ENCODE data around the gene LIN7A.

Gene LIN7A, protein sequence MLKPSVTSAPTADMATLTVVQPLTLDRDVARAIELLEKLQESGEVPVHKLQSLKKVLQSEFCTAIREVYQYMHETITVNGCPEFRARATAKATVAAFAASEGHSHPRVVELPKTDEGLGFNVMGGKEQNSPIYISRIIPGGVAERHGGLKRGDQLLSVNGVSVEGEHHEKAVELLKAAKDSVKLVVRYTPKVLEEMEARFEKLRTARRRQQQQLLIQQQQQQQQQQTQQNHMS

GRCh38 chr12:80937391-80938238, at the start of gene LIN7A:
Gene LIN7A (minus strand): TSS chr12:80937934. CDS start chr12:80937722, 212 bp downstream.
- no peak for DNase-seq (ENCODE audit: low read depth in 2 of 2, low spot score in 1 of 2)

DNA sequence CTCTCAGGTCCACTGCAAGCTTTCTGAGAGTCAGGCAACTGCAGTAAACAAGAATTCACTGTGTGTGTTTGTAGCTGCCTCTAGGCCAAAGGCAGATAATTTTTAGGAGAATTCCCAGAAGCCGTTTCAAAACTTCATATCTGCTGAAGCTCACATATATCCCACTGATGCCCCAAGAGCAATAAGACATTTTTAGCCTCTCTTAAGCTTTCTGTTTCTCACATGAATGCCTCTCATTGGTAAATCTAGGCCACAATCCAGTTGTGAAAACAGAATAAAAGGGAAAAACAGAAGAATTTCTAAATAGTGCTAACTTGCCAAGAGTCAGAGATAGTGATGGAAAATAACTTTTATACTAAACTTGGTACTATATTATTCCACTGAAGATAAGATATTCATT, 48.5 kb upstream of the LIN7A start:
- no peak for DNase-seq (ENCODE audit: low read depth in 2 of 2, low spot score in 1 of 2)

DNA sequence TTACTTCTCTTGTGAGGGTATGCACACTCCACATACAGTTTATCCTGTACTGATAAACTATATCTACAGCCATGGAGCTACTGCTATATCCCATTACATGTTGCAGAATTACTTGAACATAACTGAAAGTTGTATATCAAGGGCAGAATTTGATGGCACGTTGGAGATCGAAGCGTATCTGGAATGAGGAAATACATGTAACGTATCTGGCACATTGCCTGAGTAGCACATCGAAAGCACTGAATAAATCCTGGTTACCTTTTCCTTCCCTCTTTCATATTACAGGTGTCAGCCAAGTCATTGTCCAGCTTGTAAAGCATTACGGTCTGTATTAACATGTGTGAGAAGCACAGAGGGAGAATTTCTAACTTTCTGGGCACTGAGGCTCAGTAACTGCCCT, 42.1 kb upstream of the LIN7A start:
- no peak for DNase-seq (ENCODE audit: low read depth in 2 of 2, low spot score in 1 of 2)

DNA sequence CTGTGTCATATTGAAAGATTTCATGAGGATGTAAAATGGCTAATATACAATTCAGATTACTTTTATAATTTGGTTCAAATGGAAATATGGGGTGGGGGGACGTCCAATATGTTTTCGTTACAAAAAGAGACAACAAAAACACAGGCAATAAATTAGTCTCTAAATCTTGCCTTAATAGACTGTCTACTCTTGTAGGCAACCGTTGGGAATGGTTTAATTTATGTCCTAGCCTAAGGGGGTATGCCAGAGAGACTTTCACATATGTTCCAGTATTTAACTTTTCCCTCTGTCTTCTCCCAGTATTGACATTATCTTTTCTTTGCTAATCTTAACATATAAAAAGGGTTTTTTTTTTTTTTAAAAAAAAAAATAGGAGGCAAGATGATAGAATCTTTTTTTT, 41.5 kb upstream of the LIN7A start:
- DNase-seq (ENCODE audit: low read depth in 2 of 2, low spot score in 1 of 2): no peak

DNA sequence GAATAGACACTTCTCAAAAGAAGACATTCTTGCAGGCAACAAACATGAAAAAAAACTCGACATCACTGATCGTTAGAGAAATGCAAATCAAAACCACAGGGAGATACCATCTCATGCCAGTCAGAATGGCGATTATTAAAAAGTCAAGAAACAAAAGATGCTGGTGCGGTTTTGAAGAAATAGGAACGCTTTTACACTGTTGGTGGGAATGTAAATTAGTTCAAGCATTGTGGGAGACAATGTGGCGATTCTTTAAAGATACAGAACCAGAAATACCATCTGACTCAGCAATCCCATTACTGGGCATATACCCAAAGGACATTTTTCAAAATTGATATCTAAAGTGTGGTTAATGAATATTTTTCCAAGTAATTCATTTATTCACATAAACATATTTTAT, 39.6 kb upstream of the LIN7A start:
- DNase-seq (ENCODE audit: low read depth in 2 of 2, low spot score in 1 of 2): no peak

GRCh38 chr12:80968326-80968725, 30.6 kb upstream of the LIN7A start:
- DNase-seq (ENCODE audit: low read depth in 2 of 2, low spot score in 1 of 2): no peak

GRCh38 chr12:80967565-80967964, 29.8 kb upstream of the LIN7A start:
- DNase-seq (ENCODE audit: low read depth in 2 of 2, low spot score in 1 of 2): no peak

DNA sequence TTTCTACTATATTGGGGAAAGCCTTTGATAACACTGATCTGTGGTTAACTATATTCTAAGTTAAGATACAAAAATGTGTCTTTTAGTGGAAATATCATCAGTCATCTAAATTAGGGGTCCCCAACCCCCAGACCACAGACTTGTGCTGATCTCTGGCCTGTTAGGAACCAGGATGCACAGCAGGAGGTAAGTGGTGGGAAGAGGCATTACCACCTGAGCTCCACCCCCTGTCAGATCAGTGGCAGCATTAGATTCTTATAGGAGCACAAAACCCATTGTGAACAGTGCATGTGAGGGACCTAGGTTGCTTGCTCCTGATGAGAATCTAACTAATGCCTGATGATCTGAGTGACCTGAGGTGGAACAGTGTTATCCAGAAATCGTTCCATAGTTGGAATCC, 28.3 kb upstream of the LIN7A start:
- no peak for DNase-seq (ENCODE audit: low read depth in 2 of 2, low spot score in 1 of 2)

GRCh38 chr12:80958162-80958561, 20.4 kb upstream of the LIN7A start:
- no peak for DNase-seq (ENCODE audit: low read depth in 2 of 2, low spot score in 1 of 2)

- no peak for DNase-seq (ENCODE audit: low read depth in 2 of 2, low spot score in 1 of 2)
Observed at GRCh38 chr12:80954857-80955520, 17.3 kb upstream of the LIN7A start.

DNA sequence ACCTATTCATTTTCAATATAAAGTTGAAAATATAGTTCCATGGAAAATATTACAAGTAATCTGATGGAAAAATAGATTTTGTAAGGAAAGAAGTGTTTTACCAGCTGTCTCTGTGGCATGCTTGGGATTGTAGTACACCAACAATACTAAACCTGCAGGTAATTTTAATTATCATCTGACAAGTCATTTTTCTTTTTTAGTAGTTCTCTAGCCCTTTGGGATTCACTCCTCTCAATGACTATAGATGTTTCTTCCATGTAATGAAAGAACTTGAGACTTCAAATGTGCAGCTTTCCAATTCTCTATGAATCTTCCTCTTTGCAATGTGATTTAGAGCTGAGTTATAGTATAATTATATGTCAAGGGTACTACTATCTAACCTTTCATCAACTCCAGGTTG, 14.7 kb upstream of the LIN7A start:
- DNase-seq (ENCODE audit: low read depth in 2 of 2, low spot score in 1 of 2): no peak

GRCh38 chr12:80946591-80946990, 8.9 kb upstream of the LIN7A start:
- DNase-seq (ENCODE audit: low read depth in 2 of 2, low spot score in 1 of 2): no peak

DNA sequence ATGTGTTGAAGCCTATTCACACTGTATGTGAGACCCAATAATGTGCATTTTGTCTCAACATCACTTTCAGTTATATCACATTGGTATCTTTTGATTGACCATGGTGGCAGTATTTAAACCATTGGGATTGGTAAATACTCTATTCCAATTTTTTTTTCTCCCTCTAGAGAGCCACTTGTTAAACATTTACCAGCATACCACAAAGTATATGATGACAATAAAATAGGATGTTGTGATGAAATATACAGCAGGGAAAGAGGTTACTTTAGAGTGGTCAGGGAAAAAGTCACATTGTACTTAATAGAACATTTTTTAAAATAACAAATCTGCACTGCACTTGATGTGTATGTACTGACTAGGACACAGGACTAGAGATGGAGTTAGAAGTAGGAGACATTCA, 5.6 kb upstream of the LIN7A start:
- DNase-seq (ENCODE audit: low read depth in 2 of 2, low spot score in 1 of 2): no peak

DNA sequence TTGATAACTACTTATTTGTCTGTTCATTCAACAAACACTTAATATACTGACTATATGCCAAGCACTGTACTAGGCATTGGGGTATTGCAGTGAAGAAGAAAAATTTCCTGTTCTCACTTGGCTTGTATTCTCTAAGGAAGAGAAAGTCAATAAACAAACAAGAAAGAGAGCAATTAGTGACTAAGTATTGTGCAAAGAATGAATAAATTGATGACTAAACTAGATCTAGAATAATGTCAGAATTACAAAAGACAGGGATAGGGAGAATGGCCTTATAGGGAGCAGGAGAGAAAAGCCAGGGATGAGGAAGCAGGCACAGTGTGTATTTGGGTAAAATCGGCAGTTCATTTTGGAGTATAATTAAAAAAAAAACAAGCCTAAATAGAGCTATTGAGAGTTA, 4.2 kb upstream of the LIN7A start:
- DNase-seq (ENCODE audit: low read depth in 2 of 2, low spot score in 1 of 2): no peak

- DNase-seq (ENCODE audit: low read depth in 2 of 2, low spot score in 1 of 2): no peak
Observed at GRCh38 chr12:80939231-80939950, 1.7 kb upstream of the LIN7A start.

DNA sequence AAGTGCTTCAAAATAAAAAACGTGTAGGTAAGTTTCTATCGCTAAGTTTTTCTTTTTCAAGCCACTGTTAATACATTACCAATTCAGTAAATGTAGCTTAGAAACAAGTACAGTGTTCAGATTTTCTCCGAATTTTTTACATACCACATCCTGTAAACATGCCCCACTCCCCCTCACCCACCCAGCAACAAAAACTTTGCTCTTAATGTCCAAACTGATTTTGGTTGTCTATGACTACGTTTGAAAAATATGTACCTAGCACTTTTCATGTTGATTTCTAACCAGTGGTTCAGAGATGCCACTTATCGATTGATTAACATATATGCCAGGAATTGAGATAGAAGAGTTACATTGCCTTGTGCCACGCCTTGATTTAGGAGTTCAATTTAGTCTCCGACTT, 663 bp upstream of the LIN7A start:
- DNase-seq (ENCODE audit: low read depth in 2 of 2, low spot score in 1 of 2): no peak

DNA sequence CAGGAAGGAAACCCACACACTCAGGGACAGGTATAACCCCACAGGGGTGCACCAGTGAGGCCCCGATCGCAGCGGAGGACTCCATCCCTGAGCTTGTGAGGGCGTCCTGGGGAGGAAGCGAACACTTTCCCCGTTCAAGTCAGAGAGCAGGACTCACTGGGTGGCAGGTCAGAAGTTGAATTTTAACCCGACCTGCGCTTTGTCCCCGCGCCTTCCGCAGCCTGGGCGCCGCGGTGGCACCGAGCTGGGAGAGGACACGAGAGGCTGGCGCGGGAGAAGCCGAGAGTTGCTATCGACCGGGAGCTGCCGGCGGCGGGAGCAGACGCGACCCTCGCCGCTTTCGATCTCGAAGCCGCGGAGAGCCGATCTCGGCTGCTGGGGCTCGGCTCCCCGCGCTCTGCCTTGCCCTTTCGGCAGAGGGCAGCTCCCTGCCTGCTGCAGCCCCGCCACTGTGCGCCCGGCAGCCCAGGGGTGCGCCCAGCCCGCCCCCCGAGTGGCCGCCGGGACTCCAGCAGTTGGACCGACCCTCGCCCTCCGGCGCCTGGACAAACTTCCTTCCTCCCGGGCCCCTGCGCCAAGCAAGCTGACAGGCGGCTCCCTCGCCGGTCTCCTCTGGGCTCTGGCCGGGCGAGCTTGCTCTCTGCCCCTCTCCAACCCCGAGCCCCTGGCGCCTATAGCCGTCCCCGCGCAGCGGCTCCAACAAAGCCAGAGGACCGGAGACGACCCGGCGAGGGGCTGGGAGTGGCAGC, 918 bp downstream of the LIN7A start:
- no peak for DNase-seq (ENCODE audit: low read depth in 2 of 2, low spot score in 1 of 2)

DNA sequence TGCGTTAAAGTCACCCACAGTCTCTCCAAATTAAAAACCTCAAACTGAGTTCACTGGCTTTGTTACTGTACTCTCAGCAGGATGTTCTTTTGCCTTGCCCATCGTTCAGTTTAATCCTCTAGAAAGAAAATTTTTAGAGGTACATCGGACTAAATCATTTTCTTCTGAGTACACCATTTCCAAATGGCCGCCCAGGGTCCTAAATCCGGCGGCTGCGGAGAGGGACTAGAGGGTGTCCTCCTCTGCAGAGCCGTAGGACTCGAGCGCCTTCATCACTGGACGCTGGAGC, 1.4 kb downstream of the LIN7A start:
- no peak for DNase-seq (ENCODE audit: low read depth in 2 of 2, low spot score in 1 of 2)

GRCh38 chr12:80935111-80935510, 2.6 kb downstream of the LIN7A start:
- DNase-seq (ENCODE audit: low read depth in 2 of 2, low spot score in 1 of 2): no peak

DNA sequence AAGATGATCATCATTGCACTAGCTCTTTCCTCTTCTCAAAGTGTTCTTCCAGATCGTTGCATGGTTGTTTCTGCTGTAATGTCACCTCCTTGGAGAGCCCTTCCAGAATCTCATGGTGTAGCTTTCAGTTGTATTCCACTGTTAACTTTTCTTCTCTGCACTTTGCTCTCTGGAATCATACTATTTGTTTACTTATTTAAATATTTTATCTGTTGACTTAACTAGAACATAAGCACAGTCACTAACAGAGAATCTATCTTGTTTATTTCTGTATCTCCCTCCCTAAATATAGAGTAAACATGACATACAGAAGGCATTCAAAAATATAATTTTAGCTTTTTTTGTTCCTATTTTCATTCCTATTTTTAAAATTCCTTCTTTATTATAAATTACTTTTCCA, 11.8 kb downstream of the LIN7A start:
- DNase-seq (ENCODE audit: low read depth in 2 of 2, low spot score in 1 of 2): no peak

- DNase-seq (ENCODE audit: low read depth in 2 of 2, low spot score in 1 of 2): no peak
Observed at GRCh38 chr12:80925237-80925636, 12.5 kb downstream of the LIN7A start.
